ENCODE data around the gene SLC22A23. TPM values are rescaled to one million over a fixed set of nuclear protein-coding genes. Genes with fewer than 3 reads are reported as not detected.

Gene SLC22A23
- total RNA-seq, 4 donors from 2014 or later, result 7.6 to 13.1 (median 9.5) TPM

DNA sequence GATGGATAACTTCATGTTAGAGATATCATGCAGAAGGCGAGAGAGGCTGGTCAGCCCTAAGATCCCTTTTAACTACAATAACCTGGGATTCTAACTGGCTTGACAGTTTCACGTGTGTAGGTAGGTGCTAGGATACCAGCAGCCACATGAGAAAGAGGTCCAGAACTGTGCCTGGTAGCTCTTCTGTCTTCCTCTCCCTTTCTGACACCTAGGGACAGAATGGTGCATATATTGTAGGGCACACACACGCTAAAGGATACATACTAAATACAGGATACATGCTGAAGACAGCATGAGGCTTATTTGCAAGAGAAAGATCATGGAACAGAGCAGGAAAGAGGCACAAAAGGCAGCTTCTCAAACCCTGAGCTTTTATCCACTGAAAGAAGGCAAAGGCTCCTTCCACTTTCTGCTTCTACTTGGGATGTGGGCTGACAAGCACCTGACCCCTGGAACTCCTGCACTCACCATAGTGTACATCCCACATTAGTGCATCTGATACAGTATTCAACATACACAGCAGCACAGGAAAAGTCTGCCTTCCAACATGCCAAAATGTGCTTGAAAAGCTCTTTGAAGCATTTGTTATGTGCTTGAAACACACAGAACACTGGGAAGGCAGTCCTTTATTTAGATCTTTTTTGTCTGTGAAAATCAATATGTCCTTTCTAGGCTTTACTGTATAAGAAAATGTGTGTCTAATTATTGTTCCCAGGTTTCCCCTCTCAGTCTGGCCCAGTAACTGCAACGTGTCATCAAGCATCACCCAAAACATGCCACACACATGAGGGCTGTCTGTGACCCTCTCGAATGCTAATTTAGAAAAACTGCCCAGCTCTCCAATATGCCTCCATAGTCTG, 3.2 kb downstream of the SLC22A23 start:
- Histone ChIP-seq H3K4me1 (peaks cover 28 to 58% (median 48%) of the 10 kb centered on the region in 4 donors), H3K4me3 (peak overlapping the region in 2 of 4 donors; percentile 74 to 75), H3K27ac (replicated peaks in 1 of 4) (no peak overlapping the region), H3K9me3 (no peaks in the 10 kb centered on the region), H3K27me3 (no peaks in the 10 kb centered on the region), H3K36me3 (no peaks in the 10 kb centered on the region)
- 83% methylated on average over 5 of the region's 5 CpGs for WGBS
- TF ChIP-seq EP300 (IDR thresholded peaks at IDR 0.05) (no peak), POLR2AphosphoS5 (IDR thresholded peaks at IDR 0.05) (no peak), POLR2A (IDR thresholded peaks at IDR 0.05; ENCODE audit: low read depth) (no peak)
- TF ChIP-seq, protein P1, sequence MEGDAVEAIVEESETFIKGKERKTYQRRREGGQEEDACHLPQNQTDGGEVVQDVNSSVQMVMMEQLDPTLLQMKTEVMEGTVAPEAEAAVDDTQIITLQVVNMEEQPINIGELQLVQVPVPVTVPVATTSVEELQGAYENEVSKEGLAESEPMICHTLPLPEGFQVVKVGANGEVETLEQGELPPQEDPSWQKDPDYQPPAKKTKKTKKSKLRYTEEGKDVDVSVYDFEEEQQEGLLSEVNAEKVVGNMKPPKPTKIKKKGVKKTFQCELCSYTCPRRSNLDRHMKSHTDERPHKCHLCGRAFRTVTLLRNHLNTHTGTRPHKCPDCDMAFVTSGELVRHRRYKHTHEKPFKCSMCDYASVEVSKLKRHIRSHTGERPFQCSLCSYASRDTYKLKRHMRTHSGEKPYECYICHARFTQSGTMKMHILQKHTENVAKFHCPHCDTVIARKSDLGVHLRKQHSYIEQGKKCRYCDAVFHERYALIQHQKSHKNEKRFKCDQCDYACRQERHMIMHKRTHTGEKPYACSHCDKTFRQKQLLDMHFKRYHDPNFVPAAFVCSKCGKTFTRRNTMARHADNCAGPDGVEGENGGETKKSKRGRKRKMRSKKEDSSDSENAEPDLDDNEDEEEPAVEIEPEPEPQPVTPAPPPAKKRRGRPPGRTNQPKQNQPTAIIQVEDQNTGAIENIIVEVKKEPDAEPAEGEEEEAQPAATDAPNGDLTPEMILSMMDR (IDR thresholded peaks at IDR 0.05), result no peak
- intact Hi-C loops (cut with DNase I), result loop anchor here (2.0 kb wide), 1 partner anchor 171 kb away; no protein-coding TSS in a partner anchor
- DNase-seq (ENCODE audit: extremely low spot score), result no peak

DNA sequence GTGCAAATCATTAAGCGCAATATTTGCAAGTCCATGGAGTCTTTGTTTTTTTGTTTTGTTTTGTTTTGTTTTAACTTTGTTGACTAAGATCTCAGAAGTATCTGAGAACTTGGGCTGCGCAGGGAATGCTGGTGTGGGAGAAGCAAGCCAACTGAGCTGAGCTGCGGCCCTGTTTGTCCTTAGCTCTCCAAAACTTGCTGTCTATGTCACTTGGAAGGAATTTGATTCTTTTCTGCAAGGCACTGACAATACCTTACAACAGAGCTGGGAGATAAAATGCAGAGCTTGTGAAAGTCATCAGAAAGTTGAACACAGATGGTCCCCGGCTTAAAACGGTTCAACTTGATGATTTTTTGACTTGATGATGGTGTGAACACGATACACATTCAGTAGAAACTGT, 5.4 kb downstream of the SLC22A23 start:
- Histone ChIP-seq H3K27me3 (no peaks in the 10 kb centered on the region), H3K4me1 (peaks cover 23 to 47% (median 38%) of the 10 kb centered on the region in 4 donors), H3K9me3 (no peaks in the 10 kb centered on the region), H3K36me3 (no peaks in the 10 kb centered on the region), H3K27ac (replicated peaks in 1 of 4) (no peak overlapping the region), H3K4me3 (no peak overlapping the region)
- no peak for DNase-seq (ENCODE audit: extremely low spot score)
- intact Hi-C loops (cut with DNase I), result no loop called here
- no peak for TF ChIP-seq EP300 (IDR thresholded peaks at IDR 0.05)
- TF ChIP-seq, protein P1 (IDR thresholded peaks at IDR 0.05), result no peak
- TF ChIP-seq POLR2AphosphoS5 (IDR thresholded peaks at IDR 0.05), result no peak
- no peak for TF ChIP-seq POLR2A (IDR thresholded peaks at IDR 0.05; ENCODE audit: low read depth)
- 77% methylated on average over 6 of the region's 6 CpGs for WGBS

DNA sequence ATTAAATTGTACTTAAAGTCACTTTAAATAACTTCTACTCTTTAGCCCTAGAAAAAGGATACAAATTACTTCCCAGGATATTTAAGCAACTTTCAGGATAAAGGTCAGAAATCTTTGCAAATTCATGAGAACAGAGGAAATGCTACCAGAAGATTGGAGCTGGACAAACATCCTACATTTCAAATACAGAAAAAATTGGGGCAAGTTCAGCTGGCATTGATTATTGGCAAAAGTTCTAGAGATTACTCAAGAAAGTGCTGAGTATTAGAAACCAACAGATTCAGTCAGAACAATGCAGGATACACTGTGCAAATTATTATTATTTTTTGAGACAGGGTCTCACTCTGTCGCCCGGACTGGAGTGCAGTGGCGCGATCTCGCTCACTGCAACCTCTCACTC, 6.0 kb downstream of the SLC22A23 start:
- DNase-seq (ENCODE audit: extremely low spot score), result no peak

DNA sequence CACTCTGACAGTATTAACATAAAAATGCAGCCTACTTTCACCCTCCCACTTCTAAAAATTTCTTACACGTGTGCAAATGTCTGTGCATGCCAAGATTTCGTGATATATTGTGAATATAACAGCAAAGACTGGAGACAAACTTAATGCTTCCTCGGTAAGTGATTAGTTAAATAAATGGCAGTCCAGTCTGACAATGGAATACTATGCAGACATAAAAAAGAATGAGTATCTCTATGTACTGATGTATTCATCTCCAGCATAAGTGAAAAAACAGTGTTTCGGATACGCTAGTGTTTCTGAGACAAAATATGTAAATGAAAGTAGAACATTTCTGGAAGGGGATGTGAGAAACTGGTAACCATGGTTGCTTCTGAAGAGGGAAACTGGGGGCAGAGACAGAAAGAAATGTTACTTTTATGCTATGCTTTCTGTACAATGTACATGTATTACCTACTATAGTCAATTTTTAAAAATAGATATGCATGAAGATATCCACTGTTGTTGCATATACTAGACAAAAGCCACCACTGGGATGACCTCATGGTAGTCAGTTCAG, 7.0 kb downstream of the SLC22A23 start:
- TF ChIP-seq POLR2AphosphoS5 (IDR thresholded peaks at IDR 0.05) (no peak), EP300 (IDR thresholded peaks at IDR 0.05) (no peak), POLR2A (IDR thresholded peaks at IDR 0.05; ENCODE audit: low read depth) (no peak)

More for the DNA sequence above, 6.0 kb downstream of the SLC22A23 start:
- Histone ChIP-seq H3K36me3 (no peaks in the 10 kb centered on the region), H3K4me1 (peaks cover 21 to 44% (median 35%) of the 10 kb centered on the region in 4 donors), H3K9me3 (no peaks in the 10 kb centered on the region), H3K27me3 (no peaks in the 10 kb centered on the region), H3K4me3 (no peak overlapping the region), H3K27ac (replicated peaks in 1 of 4) (no peak overlapping the region)
- intact Hi-C loops (cut with DNase I), result no loop called here
- TF ChIP-seq, protein P1 (IDR thresholded peaks at IDR 0.05), result no peak
- TF ChIP-seq POLR2A (IDR thresholded peaks at IDR 0.05; ENCODE audit: low read depth) (no peak), POLR2AphosphoS5 (IDR thresholded peaks at IDR 0.05) (no peak), EP300 (IDR thresholded peaks at IDR 0.05) (no peak)
- WGBS, result 89% methylated on average over 5 of the region's 5 CpGs

DNA sequence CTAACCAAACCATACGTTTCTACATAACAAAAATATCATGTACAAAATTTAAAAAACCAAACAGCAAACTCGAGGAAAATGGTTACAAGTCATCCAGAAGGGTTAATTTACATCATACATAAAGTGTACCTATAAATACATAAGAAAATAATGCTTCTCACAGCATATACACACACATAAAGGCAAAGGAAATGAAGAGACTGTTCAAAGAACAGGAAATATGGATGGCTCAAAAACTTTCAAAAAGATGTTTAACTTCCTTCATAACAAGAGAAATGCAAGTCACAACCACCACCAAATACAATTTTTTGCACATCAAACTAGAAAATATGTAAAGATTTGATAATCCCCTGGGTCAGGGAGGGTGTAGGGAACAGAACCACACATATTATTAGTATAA, 7.5 kb downstream of the SLC22A23 start:
- H3K27ac ChIP-seq (replicated peaks in 1 of 4), result no peak overlapping the region
- TF ChIP-seq EP300 (IDR thresholded peaks at IDR 0.05) (no peak), POLR2AphosphoS5 (IDR thresholded peaks at IDR 0.05) (no peak), POLR2A (IDR thresholded peaks at IDR 0.05; ENCODE audit: low read depth) (no peak)
- TF ChIP-seq, protein P1 (IDR thresholded peaks at IDR 0.05), result no peak
- intact Hi-C loops (cut with DNase I), result no loop called here
- no peak for DNase-seq (ENCODE audit: extremely low spot score)
- 78% methylated on average over 2 of the region's 2 CpGs for WGBS
- H3K36me3 ChIP-seq, result no peaks in the 10 kb centered on the region
- H3K4me3 ChIP-seq, result no peak overlapping the region
- H3K4me1 ChIP-seq, result peaks cover 5 to 29% (median 19%) of the 10 kb centered on the region in 4 donors
- H3K9me3 ChIP-seq, result no peaks in the 10 kb centered on the region
- H3K27me3 ChIP-seq, result no peaks in the 10 kb centered on the region

More for the DNA sequence above, 7.0 kb downstream of the SLC22A23 start:
- Histone ChIP-seq H3K4me3 (no peak overlapping the region), H3K36me3 (no peaks in the 10 kb centered on the region), H3K27ac (replicated peaks in 1 of 4) (no peak overlapping the region), H3K9me3 (no peaks in the 10 kb centered on the region), H3K4me1 (peaks cover 10 to 34% (median 24%) of the 10 kb centered on the region in 4 donors), H3K27me3 (no peaks in the 10 kb centered on the region)
- no peak for DNase-seq (ENCODE audit: extremely low spot score)
- WGBS, result 92% methylated on average over 5 of the region's 5 CpGs
- intact Hi-C loops (cut with DNase I), result no loop called here

Measured in esophagus muscularis mucosa (tissue), 4 donors.